ENCODE data around the gene FAM229A. TPM values are rescaled to one million over a fixed set of nuclear protein-coding genes. Genes with fewer than 3 reads are reported as not detected.

Gene FAM229A
- total and polyA plus RNA-seq, 2 of the 8 experiments (the other 6 are each of a cell fraction or from before 2014, with no cell fraction given), result 4.1 to 4.2 TPM

DNA sequence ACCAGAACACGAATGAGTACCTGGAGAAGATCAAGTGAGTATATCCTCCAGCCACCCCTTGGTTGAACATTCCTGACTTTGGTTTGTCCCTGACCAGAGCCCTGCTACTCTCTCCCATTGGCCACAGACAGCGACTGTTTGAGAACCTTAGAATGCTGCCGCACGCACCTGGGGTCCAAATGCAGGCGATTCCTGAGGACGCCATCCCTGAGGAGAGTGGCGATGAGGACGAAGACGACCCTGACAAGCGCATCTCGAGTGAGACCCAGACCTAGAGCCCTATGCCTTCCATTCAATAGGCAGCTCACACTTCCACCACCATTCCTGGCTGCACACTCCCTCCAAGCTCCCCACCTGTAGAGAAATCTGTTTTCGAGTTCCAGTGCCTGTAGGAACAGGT is 30.7 kb downstream of the FAM229A start:
- Histone ChIP-seq H3K79me1 (ENCODE audit: low read depth, low read length) (peaks cover 2% of the 10 kb centered on the region; the same call in 1 of the 2 replicates), H3K9me3 (ENCODE audit: insufficient read depth in 2 of 2, low read depth in 1 of 2, low read length in 1 of 2) (no peaks in the 10 kb centered on the region), H2BK12ac (ENCODE audit: low read depth, low read length) (no peak overlapping the region), H4K8ac (ENCODE audit: extremely low read depth, insufficient read depth, low read length) (no peak overlapping the region), H2AFZ (ENCODE audit: low read length) (no peak overlapping the region), H3K27me3 (replicated peaks in 1 of 4; ENCODE audit: control insufficient read depth in 3 of 4, extremely low read depth in 1 of 4, insufficient read depth in 3 of 4, low read length in 3 of 4) (peaks cover 0 to 1% (median 0%) of the 10 kb centered on the region in 4 experiments; a peak in 3 of 7 replicates), H4K91ac (replicated peaks; ENCODE audit: insufficient read length, low read length) (no peak overlapping the region), H3K36me3 (ENCODE audit: control insufficient read depth in 2 of 4, insufficient read depth in 4 of 4, low read length in 3 of 4) (peaks cover 24 to 79% (median 36%) of the 10 kb centered on the region in 4 experiments; a peak in 7 of 8 replicates), H3K4me1 (replicated peaks in 1 of 4; ENCODE audit: control insufficient read depth in 3 of 4, insufficient read depth in 4 of 4, low read length in 3 of 4) (peaks cover 5 to 24% (median 16%) of the 10 kb centered on the region in 4 experiments), H3K4me2 (ENCODE audit: insufficient read depth in 1 of 2, low read depth in 2 of 2, low read length in 2 of 2) (no peak overlapping the region), H2BK15ac (ENCODE audit: low read length) (no peak overlapping the region), H2BK20ac (ENCODE audit: low read length) (no peak overlapping the region), H4K5ac (ENCODE audit: insufficient read length, low read depth, low read length) (no peak overlapping the region), H3K23ac (ENCODE audit: insufficient read length) (no peak overlapping the region), H2BK120ac (replicated peaks; ENCODE audit: low read depth, low read length) (no peak overlapping the region), H2BK5ac (ENCODE audit: low read depth, low read length) (0 out of 2 replicates have a peak overlapping the region, but pooled peaks have one; percentile 31), H3K9ac (replicated peaks in 1 of 4; ENCODE audit: extremely low read depth in 1 of 4, low read depth in 3 of 4, low read length in 3 of 4) (no peak overlapping the region), H3K4ac (replicated peaks; ENCODE audit: insufficient read length, low read depth, low read length) (no peak overlapping the region), H4K20me1 (replicated peaks in 1 of 2; ENCODE audit: control insufficient read depth in 1 of 2, insufficient read depth in 2 of 2, low read length in 2 of 2) (peaks cover 9 to 20% of the 10 kb centered on the region in 2 experiments), H3K14ac (ENCODE audit: insufficient read length) (no peak overlapping the region), H2AK5ac (ENCODE audit: low read depth, low read length) (no peak overlapping the region), H3K27ac (ENCODE audit: low read depth, low read length) (no peak overlapping the region), H3K18ac (ENCODE audit: extremely low read depth, low read length) (no peak overlapping the region), H3K56ac (replicated peaks; ENCODE audit: insufficient read length, low read depth, low read length) (no peak overlapping the region), H3K79me2 (ENCODE audit: control insufficient read depth in 1 of 2, insufficient read depth in 2 of 2, low read length in 2 of 2) (peaks cover 4 to 21% of the 10 kb centered on the region in 2 experiments; a peak in 3 of 4 replicates), H3K4me3 (ENCODE audit: extremely low read depth in 1 of 4, insufficient read depth in 2 of 4, low read depth in 3 of 4, low read length in 4 of 4) (no peak overlapping the region), H3K23me2 (ENCODE audit: low read depth, low read length) (peaks cover 10% of the 10 kb centered on the region; the same call in 1 of the 2 replicates)
- POLR2A ChIA-PET (ENCODE audit: partially characterized antibody), result interaction anchor here (0.8 to 13.4 kb wide), 28 partner anchors 10 to 248 kb away, joined by 3 to 321 read pairs (median 4); partner anchors contain the start of genes BSDC1, CCDC28B, FAM167B and FAM229A
- FAIRE-seq (no peak), DNase-seq (ENCODE audit: low read depth in 1 of 2, low spot score in 2 of 2) (no peak)
- CTCF ChIA-PET (ENCODE audit: partially characterized antibody), result interaction anchor here (1.0 to 3.6 kb wide), 6 partner anchors 9 to 130 kb away, joined by 3 to 14 read pairs (median 4); no protein-coding TSS in a partner anchor
- 94% methylated on average over 12 of the region's 12 CpGs; no CpG with 5 or more reads in 1 of the 2 experiments for WGBS, 2 experiments (ENCODE audit: extremely low coverage in 1 of 2, insufficient coverage in 1 of 2, insufficient read length in 1 of 2, insufficient replicate concordance in 2 of 2, low coverage in 1 of 2, low lambda C conversion rate in 2 of 2, missing lambda C conversion rate in 1 of 2)
- TF ChIP-seq TAF1 (IDR thresholded peaks at IDR 0.05; ENCODE audit: low read depth, low read length) (no peak), YY1 (IDR thresholded peaks at IDR 0.05; ENCODE audit: low read depth, low read length) (no peak), POU5F1 (IDR thresholded peaks at IDR 0.05; ENCODE audit: low read depth, low read length) (no peak), POLR2AphosphoS5 (IDR thresholded peaks at IDR 0.05; ENCODE audit: low read depth, low read length) (peak; percentile 75; the same call in 1 of the 2 replicates), RAD21 (IDR thresholded peaks at IDR 0.05 in 1 of 2, conservative IDR thresholded peaks at IDR 0.05 in 1 of 2; ENCODE audit: low read depth in 2 of 2, low read length in 2 of 2) (no peak)
